Measurements from ENCODE around the gene IGSF22. TPM values are rescaled to one million over a fixed set of nuclear protein-coding genes. Genes with fewer than 3 reads are reported as not detected.

IGSF22 gene
- total RNA-seq, 2 donors from 2014 or later = 0.39 TPM; not detected in 1

GRCh38 chr11:18704698-18705097, 21.3 kb downstream of the IGSF22 start:
- no peak overlapping the region for H3K4me3 ChIP-seq
- DNase-seq (ENCODE audit: low spot score) = no peak
- peaks cover 0 to 53% of the 10 kb centered on the region in 2 donors for H3K4me1 ChIP-seq
- H3K27me3 ChIP-seq = no peaks in the 10 kb centered on the region
- peaks cover 9% of the 10 kb centered on the region for H3K36me3 ChIP-seq
- peak overlapping the region; percentile 15 to 35 for H3K27ac ChIP-seq
- H3K9me3 ChIP-seq = no peaks in the 10 kb centered on the region
- no peak for TF ChIP-seq CTCF (IDR thresholded peaks at IDR 0.05)

GRCh38 chr11:18704045-18704645, 21.8 kb downstream of the IGSF22 start:
- no peak for TF ChIP-seq CTCF (IDR thresholded peaks at IDR 0.05)
- no peak for DNase-seq (ENCODE audit: low spot score)
- Histone ChIP-seq H3K4me1 (peaks cover 0 to 58% of the 10 kb centered on the region in 2 donors), H3K27me3 (no peaks in the 10 kb centered on the region), H3K27ac (peak overlapping the region; percentile 15 to 35), H3K9me3 (no peaks in the 10 kb centered on the region), H3K36me3 (peaks cover 9% of the 10 kb centered on the region), H3K4me3 (no peak overlapping the region)

DNA sequence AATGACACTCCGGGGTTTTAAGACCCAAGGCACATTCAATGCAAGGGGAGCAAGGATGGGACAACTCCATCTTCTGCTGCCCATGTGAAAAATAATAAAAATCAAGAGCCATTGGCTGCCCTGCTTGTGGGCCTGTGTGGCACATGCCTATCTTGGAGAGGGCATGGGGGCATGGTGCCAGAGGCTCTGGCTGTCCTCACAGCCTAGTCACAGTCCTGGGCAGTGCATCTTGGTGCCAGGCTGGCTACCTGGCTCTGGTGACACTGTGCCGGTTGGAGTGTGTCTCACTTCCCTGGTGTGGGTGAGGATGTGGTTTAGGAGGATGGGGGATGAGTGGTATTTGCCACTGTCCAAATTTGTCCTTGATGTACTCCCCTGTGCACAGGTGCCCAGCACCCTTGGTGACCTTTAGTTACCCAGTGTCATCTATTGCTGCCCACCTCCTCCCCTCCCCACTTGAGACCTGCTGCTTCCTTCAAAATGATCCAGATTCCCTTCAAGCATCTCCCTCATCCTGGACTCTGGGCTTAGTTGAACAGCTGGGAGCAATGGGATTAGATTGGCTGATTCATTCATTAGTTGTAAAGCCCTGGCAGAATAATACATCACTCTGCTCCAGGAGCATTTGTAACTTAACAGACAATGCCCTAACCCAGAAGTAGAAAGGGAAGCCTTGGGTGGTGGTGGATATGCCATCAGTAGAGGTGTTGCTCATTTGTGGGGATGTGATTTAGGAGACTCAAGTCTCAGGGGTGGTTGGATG, 22.8 kb downstream of the IGSF22 start:
- Histone ChIP-seq H3K27me3 (no peaks in the 10 kb centered on the region), H3K4me3 (no peak overlapping the region), H3K27ac (no peak overlapping the region), H3K4me1 (peaks cover 0 to 58% of the 10 kb centered on the region in 2 donors), H3K36me3 (peaks cover 9% of the 10 kb centered on the region), H3K9me3 (no peaks in the 10 kb centered on the region)
- no peak for TF ChIP-seq CTCF (IDR thresholded peaks at IDR 0.05)
- no peak for DNase-seq (ENCODE audit: low spot score)

- DNase-seq (ENCODE audit: low spot score) = no peak
- H3K36me3 ChIP-seq = peaks cover 9% of the 10 kb centered on the region
- H3K4me3 ChIP-seq = no peak overlapping the region
- H3K4me1 ChIP-seq = peaks cover 0 to 55% of the 10 kb centered on the region in 2 donors
- TF ChIP-seq CTCF (IDR thresholded peaks at IDR 0.05) = no peak
- H3K9me3 ChIP-seq = no peaks in the 10 kb centered on the region
- H3K27me3 ChIP-seq = no peaks in the 10 kb centered on the region
- H3K27ac ChIP-seq = no peak overlapping the region
Measured at GRCh38 chr11:18701614-18702216, 24.3 kb downstream of the IGSF22 start.

GRCh38 chr11:18700872-18701271, 25.1 kb downstream of the IGSF22 start:
- no peak for TF ChIP-seq CTCF (IDR thresholded peaks at IDR 0.05)
- H3K4me3 ChIP-seq = no peak overlapping the region
- no peak for DNase-seq (ENCODE audit: low spot score)
- no peaks in the 10 kb centered on the region for H3K9me3 ChIP-seq
- H3K27me3 ChIP-seq = no peaks in the 10 kb centered on the region
- peaks cover 0 to 48% of the 10 kb centered on the region in 2 donors for H3K4me1 ChIP-seq
- no peak overlapping the region for H3K27ac ChIP-seq
- peaks cover 9% of the 10 kb centered on the region for H3K36me3 ChIP-seq
